ENCODE measurements around the gene TMX2.
"Not testable (repeated sequence)": the region's sequence is repeated elsewhere in the genome, so short reads cannot be mapped to it uniquely, and the experiment has no call there.

The TMX2 gene, protein sequence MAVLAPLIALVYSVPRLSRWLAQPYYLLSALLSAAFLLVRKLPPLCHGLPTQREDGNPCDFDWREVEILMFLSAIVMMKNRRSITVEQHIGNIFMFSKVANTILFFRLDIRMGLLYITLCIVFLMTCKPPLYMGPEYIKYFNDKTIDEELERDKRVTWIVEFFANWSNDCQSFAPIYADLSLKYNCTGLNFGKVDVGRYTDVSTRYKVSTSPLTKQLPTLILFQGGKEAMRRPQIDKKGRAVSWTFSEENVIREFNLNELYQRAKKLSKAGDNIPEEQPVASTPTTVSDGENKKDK

DNA sequence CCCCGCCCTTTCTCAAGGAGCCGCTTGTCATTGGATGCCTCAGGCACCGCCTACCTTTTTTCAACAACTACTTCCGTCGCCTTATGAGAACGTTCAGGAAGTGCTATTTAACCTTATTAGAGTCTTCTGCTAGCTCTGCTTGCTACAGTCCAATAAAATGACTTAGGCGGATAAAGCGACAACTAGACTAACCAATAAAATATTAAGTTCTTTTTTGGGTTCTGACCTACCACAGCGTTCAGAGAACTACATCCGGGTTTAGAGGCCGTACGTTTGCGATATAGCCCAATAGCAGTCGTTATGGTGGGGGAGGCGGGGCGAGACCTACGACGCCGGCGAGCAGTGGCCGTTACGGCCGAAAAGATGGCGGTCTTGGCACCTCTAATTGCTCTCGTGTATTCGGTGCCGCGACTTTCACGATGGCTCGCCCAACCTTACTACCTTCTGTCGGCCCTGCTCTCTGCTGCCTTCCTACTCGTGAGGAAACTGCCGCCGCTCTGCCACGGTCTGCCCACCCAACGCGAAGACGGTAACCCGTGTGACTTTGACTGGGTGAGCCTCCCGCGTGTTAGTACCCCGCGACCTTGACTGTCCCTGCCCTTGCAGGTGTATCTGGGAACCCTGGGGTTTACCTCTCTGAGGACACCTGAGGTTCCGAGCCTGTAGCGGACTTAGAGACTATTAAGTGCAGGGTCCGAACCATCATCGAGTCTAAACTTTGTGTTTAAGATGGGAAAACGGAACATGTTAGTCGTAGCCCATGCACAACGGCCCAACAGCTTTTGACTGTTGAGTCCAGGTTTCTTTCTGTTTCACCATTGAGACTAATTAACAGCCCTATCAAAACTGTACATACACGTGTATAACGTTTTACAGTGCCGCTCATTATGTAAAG lies at the start of gene TMX2:
TSS of gene TMX2 (plus strand) at position 338 of the 895 bp plus-strand sequence. CDS start at position 364, 26 bp downstream.
- peak; percentile 99 for DNase-seq

DNA sequence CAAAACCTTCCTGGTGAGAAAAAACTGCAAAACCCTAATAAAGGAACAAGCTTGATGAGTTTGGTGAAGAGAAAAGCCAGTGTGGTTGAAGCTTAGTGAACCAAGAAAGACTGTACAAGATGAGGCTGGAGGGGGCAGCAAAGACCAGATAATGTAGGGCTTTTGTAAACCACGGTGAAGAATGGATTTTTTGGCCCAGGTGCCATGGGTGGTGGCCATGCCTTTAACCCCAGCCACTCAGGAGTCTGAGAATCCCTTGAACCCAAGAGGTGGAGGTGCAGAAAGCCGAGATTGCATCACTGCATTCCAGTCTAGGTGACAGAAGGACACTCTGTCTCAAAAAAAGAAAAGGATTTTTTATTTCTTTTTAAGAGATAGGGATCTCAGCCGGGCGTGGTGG lies 49.5 kb upstream of the TMX2 start:
- DNase-seq = peak; percentile 66

DNA sequence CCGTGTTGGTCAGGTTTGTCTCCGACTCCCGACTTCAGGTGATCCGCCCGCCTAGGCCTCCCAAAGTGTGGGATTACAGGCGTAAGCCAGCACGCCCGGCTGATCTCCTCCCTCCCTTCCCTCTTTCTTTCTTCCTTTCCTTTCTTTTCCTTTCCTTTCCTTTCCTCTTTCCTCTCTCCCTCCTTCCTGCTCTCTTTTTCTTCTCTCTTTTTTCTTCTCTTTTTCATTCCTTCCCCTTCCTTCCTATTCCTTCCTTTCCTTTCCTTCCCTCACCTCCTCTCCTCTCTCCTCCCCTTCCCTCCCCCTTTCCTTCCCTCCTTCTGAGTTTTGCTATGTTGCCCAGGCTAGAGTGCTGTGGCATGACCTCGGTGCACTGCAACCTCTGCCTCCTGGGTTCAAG lies 48.4 kb upstream of the TMX2 start:
- DNase-seq = no peak

DNA sequence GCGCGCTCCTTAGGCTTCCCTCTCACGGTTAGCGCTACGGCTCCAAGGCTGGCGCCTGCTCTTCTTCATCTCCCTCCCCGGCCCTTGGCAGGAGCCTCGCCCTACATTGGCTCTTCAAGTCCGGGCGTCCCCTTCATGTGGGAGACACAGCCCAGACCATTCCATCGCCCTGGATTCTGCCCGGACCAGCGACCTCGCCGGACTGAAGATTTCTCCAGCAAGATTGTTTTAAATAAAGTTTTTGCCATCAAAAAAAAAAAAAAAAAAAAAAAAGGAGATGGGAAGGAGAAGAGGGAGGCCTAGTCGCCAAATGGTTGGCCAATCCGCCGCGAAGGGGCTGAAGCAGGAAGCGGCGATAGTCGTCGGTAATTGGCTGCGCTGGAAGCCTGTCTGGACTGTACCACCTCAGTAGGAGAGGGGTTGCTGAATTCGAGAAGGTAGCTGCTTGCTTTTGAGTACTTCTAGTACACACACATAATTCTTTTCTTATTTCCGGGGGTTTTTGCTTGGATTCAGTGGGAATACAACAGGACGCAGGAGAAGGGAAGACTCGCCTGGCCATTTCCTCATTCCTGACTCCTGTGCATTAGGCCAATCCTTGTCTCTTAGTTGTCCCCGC lies 45.2 kb upstream of the TMX2 start:
- peak; percentile 99 for DNase-seq

DNA sequence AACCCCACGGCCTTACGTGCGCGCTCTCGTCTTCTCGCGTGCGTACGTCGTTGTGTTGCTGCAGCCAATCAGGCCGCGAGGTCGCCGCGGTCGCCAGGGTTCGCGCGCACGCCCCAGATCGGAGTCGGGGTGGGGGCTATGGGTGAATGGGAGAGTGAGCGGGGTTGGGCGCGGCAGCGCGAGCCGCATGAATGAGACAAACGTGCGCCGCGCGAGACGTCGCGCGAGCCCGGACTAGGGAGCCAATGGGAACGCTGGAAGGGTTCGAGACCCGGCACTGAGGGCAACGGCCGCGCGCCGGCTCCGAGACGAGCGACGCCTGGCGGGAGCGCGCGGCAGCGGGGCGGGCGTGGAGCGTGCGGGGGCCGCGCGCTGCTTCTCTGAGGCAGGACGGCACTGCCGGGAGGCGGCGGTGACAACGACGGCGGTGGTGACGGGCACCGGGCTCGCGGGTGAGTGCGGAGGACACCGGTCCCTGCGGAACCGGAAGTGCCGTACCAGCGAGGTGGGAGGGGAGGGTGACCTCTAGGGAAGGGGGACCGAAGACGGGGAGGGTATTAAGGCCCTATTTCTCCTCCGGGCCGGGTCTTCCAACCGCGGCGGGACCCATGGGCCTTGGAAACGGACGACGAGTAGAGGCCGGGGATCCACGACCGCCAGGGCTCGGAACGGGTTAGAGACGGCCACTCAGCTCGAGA lies 44.5 kb upstream of the TMX2 start, which contains the start of gene ZDHHC5:
TSS of gene ZDHHC5 (plus strand) at position 379 of the 698 bp plus-strand sequence. CDS start 4,977 bp downstream, outside the sequence.
- peak; percentile 99 for DNase-seq

DNA sequence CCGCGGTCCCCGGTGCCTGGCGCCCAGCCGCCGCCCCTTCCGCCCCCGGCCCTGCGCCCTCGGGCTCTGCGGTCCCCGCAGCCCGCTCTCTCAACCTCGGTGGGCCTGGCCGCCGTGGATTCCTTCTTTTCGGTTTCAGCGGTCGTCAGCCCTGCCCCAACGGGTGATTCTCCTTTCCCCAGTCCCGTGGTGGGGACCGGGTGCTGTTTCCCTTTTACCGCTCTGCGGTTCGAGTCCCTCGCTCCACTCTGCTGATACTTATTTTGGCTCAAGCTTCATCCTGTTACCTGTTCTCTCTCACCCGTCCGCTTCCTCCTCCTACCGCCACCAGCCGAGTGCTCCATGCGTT lies 44.0 kb upstream of the TMX2 start:
- no peak for DNase-seq

DNA sequence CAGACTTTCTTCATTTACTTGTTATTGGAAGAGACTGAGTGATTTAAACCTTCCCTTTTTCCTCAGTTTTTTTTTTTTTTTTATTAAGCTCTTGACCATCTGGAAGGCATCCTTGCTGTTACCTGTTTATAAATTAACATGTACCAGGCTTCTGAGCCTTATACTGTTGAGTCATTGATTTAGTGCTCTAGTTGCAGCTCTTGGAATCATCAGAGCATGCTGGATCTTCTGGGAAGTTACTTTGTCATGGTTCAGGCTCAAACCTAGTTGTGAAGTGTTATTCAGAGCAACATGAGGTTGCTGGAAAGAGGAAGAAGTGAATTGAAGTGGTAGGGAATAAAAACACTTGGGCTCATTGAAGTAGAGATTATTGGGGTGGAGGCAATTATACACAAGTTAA lies 38.1 kb upstream of the TMX2 start:
- no peak for DNase-seq

DNA sequence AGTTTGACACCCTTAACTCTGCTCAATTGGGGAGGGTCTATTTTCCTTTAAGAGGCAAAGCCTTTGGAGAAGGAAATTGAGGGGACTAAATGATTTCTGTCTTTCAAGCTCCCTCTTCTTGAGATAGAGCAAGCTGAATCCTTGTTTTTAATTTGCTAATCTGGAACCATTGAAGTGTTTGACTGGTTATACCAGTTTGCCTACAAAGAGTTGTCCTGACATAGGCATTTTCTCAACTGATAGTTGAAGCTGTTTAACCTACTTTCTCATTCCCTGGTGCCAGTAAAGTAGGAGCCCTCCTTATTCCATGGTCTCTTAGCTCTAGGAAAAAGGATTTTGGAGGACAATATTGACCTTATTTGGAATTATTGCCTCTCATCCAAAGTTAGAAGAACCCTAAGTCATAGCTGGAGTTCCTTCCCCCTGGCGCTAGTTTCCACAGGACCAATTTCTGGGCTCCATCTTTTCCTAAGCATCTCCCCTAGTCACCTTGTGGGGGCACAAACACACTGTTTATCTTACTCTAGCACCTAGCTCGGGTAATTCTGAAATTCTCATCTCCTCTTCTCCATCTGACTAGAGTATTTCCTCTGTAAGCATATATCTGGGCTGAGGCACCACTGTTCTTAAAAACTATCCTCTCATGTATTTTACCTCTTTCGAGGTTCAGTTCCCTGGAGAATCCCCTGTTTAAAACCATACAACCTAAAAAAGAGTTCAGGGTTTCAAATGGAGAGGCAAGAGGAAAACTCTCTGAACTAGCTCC lies 37.0 kb upstream of the TMX2 start:
- DNase-seq = no peak

DNA sequence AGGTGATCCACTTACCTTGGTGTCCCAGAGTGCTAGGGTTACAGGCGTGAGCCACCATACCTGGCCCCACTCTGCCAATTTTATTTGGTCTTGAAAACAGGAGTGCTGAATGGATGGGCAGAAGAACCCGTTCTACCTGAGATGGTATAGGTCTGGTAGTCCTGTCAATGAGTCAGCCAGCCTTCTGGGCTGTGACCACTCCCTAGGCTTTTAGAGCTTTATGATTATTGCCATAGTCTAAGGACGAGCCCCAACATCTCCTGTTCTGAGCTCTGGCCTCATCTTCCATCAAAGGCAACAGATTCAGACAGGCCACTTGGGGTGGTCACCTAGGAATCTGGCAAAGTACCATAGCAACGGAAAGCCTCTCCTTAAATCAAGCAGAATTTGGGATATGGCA lies 33.0 kb upstream of the TMX2 start:
- no peak for DNase-seq

DNA sequence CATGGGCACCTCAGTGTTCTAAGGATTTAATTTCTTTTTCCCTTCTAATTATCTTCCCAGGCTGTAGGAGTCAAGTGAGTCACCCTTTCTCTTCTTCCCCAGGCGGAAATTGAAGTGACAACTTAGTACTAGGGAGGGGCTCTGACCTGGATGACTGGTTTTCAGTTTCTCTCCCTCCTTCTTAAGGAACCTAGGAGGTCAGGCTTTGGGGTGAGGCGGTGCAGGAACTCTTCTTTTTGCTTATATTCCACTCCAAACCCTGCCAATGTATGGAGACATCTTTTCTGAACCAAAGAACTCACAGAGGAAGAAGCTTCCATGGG lies 31.9 kb upstream of the TMX2 start:
- no peak for DNase-seq

DNA sequence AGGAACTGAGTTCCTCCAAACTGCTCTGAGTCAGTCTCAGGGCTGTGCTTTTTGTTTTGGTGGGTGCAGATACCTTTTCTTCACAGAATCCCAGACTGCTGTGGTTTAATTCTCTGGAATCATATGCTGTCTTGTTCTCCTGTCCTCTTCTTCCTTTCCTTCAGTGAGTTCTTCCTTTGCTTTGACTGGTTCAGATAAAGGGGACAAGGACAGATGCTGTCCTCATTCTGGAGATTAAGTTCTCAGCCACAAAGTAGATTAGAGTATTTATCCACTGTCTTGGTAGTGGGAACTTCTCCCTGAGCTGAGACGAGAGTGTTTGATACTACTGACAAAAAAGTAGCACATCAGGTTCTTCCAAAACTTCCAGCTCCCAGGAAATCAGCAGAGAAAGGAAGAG lies 31.2 kb upstream of the TMX2 start:
- peak; percentile 29 for DNase-seq

DNA sequence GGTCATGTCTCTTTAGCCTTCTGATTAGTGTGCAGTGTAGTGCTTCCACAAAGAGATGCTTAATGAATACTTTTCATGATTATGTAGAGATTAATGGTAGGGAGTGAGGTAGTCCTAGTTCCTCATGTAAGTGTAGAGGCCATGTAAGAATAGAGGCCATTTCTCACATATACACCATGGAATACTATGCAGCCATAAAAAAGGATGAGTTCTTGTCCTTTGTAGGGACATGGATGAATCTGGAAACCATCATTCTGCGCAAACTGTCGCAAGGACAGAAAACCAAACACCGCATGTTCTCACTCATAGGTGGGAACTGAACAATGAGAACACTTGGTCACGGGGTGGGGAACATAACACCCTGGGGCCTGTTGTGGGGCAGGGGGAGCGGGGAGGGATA lies 21.9 kb upstream of the TMX2 start:
- DNase-seq = not testable (repeated sequence)

DNA sequence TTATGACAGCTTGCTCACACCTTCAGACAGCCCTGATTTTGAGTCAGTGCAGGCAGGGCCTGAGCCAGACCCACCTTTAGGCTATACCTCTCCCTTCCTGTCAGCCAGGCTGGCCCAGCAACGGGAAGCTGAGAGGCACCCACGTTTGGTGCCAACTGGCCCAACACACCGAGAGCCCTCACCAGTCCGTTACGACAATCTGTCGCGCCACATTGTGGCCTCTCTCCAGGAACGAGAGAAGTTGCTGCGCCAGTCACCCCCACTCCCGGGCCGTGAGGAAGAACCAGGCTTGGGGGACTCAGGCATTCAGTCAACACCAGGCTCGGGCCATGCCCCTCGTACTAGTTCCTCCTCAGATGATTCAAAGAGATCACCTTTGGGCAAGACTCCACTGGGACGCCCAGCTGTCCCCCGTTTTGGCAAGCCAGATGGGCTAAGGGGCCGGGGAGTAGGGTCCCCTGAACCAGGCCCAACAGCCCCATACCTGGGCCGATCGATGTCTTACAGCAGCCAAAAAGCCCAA lies 13.5 kb upstream of the TMX2 start:
- DNase-seq = no peak

DNA sequence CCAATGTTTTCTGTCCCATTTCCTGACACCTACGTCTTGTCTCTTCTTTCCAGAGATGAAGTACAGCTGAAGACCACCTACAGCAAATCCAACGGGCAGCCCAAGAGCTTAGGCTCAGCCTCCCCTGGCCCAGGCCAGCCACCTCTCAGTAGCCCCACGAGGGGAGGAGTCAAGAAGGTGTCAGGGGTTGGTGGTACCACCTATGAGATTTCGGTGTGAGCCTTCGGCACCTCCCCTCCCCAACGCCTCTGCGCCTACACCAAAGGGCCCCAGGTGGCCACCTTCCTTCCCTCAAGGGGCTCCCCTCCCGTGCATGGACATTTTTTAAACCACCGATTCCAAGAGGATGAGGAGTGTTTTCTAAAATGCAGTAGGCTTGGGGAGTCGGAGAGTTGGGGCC lies 12.6 kb upstream of the TMX2 start:
- DNase-seq = no peak

DNA sequence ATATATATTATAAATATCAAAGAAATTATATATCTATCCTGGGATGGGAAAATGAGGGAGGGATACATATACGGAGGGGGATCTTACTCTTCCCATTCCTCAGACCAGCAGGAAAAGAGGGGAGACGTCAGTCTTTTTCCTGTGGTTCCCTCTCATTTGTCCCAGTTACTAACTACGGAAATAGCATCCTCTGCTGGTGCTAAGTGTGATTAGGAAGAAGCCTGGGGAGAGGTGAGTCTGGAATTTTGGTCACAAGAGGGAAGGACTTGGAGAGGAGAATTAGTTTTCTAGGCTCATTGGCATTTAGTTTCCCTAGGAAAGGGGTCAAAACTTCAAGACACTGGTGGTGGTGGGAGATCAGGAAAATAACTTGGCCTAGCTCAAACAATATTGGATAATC lies 12.0 kb upstream of the TMX2 start:
- DNase-seq = no peak

DNA sequence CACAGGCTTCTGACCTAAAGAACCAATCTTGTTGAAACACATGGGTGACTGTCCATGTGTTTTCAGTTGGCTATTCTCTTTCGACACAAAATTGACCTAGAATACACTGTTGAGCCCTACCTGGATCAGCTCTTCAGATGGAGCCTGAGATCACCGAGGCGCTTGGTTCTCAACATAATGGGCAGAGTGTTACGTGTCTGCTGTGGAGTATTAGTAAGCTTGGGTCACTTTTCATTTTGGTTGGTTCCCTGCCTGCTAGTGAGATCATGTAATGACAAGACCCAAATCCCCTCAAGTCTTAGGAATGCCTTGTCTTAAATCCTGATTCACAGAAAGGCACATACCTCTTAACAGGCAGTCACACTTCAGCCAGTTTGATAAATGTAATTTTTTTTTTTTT lies 9.1 kb upstream of the TMX2 start:
- no peak for DNase-seq

DNA sequence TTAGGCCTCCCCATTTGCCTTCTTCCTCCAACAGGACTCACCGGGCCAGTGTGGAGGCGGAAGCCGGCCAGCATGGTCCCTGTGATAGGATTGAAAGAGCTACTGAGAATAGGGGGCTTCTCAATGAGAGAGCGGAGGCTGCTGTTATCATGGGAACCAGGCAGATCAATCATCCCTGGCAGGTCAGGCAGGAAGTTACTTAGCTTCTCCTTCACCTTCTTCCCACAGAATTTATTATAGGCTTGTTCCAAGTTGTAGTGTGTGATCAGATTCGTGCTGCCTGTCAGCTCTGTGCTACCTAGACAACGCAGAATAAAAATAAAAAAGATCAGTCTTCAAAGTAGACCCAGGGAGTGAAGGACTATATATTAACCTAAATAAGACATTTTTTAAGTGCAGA lies 7.5 kb upstream of the TMX2 start:
- no peak for DNase-seq

DNA sequence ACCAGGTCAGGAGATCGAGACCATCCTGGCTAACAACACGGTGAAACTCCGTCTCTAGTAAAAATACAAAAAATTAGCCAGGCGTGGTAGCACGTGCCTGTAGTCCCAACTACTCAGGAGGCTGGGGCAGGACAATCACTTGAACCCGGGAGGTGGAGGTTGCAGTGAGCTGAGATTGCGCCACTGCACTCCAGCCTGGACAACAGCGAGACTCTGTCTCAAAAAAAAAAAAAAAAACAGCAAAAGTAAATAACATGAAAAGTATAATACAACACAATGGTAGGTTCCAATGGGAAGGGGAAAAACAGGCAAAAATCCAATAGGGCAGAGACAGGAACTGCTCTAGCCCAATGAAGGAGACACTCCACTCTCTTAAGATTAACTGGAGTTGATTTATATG lies 7.0 kb upstream of the TMX2 start:
- not testable (repeated sequence) for DNase-seq

DNA sequence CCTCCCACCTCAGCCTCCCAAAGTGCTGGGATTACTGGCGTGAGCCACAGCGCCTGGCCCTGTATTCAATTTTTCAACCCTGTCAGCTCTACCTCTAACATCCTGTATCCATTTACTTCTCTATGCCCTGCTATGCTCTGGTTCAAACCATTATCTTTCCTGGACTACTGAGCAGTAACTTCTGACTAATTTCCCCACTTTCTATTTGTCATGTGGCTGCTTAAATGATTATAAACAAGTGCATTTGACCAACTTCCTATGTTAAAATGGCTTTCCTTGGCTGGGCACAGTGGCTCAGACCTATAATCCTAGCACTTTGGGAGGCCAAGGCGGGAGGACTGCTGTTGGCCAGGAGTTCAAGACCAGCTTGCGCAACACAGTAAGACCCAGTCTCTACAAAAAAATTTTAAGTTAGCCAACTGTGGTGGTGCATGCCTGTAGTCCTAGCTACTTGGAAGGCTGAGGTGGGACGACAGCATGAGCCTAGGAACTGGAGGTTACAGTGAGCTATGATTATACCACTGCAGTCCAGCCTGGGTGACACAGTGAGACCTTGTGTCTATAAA lies 2.5 kb upstream of the TMX2 start:
- DNase-seq = no peak

DNA sequence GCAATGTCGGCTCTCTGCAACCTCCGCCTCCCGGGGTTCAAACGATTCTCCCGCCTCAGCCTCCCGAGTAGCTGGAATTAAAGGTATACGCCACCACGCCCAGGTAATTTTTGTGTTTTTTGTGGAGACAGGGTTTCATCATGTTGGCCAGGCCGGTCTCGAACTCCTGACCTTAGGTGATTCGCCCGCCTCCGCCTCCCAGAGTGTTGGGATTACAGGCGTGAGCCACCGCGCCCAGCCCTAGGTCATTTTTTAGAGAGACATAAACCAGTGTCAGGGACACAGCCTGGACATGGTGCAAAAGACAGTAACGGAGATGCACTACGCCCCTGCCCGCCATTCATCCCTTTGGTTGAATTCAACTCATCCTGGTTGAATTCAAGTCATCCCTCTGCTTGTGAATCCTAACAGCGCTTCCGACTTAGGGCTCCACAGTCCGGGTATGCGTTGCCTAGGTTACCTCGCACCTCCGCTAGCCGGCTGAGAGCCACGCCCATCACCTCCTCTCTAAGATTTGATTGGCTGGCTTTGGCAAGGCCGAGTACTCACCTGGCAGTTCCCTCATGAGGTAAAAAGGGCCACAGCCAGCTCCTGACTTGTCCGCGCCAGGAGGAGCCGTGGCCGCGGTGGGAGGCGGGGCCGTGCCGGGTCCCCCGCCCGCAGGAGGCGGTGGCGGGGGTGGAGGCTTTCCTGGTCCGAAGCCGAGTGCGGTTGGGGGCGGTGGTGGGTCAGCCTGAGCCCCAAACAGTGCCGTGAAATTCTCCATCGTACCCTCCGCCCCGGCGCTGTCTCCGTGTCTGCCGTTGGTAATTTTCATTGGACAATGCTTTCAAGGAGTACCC lies 758 bp upstream of the TMX2 start, which contains the start of gene MED19:
TSS of gene MED19 (minus strand) at position 802 of the 842 bp plus-strand sequence. CDS start at position 766, 36 bp downstream.
- DNase-seq = peak; percentile 90

DNA sequence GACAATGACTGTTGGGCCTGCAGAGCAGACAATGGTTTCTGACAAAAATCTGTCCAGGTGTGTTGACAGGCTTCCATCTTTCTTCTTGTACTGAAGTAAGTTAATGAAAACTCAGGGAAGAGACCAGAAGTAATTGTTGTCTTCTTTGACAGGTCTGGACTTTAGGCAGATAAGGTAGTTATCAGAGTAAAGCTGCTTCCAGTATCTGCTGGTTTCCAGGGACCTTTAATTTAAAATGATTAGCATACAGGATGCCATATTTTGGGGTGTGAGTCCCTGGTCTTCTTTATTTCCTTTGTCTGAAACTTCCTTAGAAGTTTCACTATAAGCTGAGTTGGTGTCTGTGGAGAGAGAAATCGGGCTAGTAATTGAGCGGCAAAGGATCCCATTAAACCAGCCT lies 1.4 kb downstream of the TMX2 start:
- DNase-seq = peak; percentile 18
